Measurements from ENCODE around the gene CBLIF.

CBLIF gene

GRCh38 chr11:59779487-59779886 is 65.8 kb downstream of the CBLIF start:
- no peak for DNase-seq (ENCODE audit: extremely low spot score)
- ChIA-PET CTCF (no interaction called here), POLR2A (no interaction called here)
- TF ChIP-seq TARDBP (IDR thresholded peaks at IDR 0.05) (no peak), SUZ12 (IDR thresholded peaks at IDR 0.05) (no peak), FOXM1 (IDR thresholded peaks at IDR 0.05; ENCODE audit: borderline replicate concordance) (no peak), FOXK2 (IDR thresholded peaks at IDR 0.05) (no peak), ZNF384 (IDR thresholded peaks at IDR 0.05) (no peak), PKNOX1 (IDR thresholded peaks at IDR 0.05) (no peak), SP1 (IDR thresholded peaks at IDR 0.05) (no peak), ARNT (IDR thresholded peaks at IDR 0.05) (no peak), CTBP1 (IDR thresholded peaks at IDR 0.05; ENCODE audit: borderline replicate concordance) (no peak), BHLHE40 (IDR thresholded peaks at IDR 0.05; ENCODE audit: borderline replicate concordance) (no peak), NFRKB (IDR thresholded peaks at IDR 0.05) (no peak), FOXA1 (IDR thresholded peaks at IDR 0.05) (no peak)

All from HEK293T (cell line).